ENCODE measurements around the gene ERI3. TPM values are rescaled to one million over a fixed set of nuclear protein-coding genes. Genes with fewer than 3 reads are reported as not detected.
A peak's percentile ranks its signal among the peaks of the same experiment; 100 is the strongest.

The ERI3 gene
- total RNA-seq, 2 experiments from 2014 or later = 26.5 to 30.4 TPM

DNA sequence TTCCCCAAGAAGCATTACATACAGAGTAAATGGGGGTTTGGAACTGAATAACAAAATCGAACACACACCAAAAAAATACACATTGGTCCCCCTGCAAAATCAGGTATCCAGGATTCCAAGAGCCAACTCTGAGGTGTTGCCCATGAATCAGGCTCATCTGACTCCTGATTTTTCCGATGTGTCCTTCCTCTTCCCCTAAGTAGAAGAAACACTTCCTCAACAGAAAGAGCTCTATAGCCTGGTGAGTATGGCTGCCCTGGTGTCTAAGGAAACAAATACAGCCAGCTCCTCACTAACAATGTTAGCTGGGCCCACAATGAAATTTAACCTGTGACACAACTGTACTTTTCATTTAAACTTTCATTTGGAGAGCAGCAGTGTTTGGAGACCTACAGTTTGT is 33.6 kb downstream of the ERI3 start:
- Mint-ChIP-seq H3K4me3 (no peak overlapping the region), H3K4me1 (peaks cover 4% of the 10 kb centered on the region), H3K27ac (no peak overlapping the region), H3K36me3 (peaks cover 3% of the 10 kb centered on the region), H3K27me3 (no peaks in the 10 kb centered on the region), H3K9me3 (no peaks in the 10 kb centered on the region)
- POLR2A ChIA-PET = interaction anchor here (0.6 to 0.7 kb wide), 2 partner anchors 24 to 32 kb away, joined by 3 to 4 read pairs; no protein-coding TSS in a partner anchor
- ATAC-seq (ENCODE audit: low read depth) = no peak
- DNase-seq = no peak

DNA sequence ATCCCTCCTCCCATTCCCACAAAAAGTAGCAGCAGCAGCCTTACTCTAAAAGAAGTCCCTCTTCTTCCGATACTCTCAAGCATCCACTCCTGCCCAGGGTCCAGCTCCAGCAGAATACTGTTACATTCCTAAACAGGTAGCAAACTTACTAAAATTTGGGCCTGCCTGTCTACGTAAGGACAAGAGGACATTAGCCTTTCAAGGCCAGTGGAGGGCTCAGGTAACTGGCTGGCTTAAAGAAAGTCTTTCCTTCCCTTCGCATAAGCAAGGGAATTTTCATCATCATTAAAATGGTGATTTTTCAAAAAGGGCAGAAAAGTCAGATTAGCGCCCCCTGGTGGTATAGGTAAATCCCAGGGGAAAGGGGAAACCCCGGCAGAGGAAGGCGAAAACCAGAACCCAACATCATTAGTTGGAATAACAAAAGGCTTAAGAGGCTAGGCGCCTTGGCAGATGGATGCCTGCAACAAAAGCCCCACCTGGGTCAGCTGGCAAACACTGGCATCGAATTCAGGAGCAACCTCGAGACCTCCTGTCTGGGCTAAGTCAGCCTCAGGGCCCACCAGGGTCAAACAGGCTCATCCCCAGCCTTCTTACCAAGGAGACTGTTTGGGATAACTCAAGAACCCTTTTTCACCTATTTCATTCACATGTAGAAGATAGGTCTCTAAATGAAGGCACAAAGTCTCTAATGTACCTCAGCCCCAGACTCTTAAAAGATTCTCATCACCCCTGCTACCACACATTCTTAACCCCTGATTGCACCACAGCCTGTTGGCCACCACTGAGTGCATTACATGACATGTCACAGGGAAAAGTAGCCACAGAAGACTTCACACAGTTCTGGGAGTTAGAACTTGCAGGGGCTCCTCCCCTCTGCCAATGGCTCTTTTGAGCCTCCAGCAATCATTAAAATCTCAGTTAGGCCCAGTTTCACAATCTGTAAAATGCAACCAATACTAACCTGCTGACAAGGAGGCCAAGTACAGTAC is 36.7 kb downstream of the ERI3 start:
- no peaks in the 10 kb centered on the region for H3K9me3 Mint-ChIP-seq
- no peak overlapping the region for H3K4me3 Mint-ChIP-seq
- H3K4me1 Mint-ChIP-seq = peaks cover 2% of the 10 kb centered on the region
- peaks cover 3% of the 10 kb centered on the region for H3K36me3 Mint-ChIP-seq
- POLR2A ChIA-PET = no interaction called here
- H3K27ac Mint-ChIP-seq = no peak overlapping the region
- ATAC-seq (ENCODE audit: low read depth) (no peak), DNase-seq (no peak)
- no peaks in the 10 kb centered on the region for H3K27me3 Mint-ChIP-seq

DNA sequence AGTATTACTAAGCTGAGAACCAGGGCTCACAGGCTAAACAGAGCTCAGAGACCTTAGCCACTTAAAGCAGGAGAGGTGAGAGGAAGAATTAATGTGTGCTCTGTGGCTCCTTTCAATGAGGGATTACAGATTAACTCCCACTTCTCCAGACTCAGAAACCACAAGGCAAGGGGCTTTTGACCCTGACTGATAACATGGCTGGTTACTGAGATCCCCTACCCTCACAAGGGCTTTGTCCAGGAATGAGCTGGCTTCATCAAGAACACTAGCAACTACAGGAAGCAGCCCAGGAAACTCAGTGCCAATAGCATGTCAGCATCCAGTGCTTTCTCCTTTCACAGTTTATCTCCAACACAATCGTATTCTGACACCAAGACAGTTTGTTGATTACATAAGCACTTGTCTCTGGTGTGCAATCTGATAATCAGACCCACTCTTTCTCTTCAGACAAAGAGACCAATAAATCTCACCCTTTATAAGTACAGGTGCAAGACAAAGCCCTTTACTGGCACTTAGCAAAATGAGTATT is 38.8 kb downstream of the ERI3 start:
- POLR2A ChIA-PET = no interaction called here
- H3K4me3 Mint-ChIP-seq = no peak overlapping the region
- H3K4me1 Mint-ChIP-seq = peaks cover 7% of the 10 kb centered on the region
- DNase-seq = no peak
- H3K9me3 Mint-ChIP-seq = no peaks in the 10 kb centered on the region
- no peaks in the 10 kb centered on the region for H3K27me3 Mint-ChIP-seq
- no peak for ATAC-seq (ENCODE audit: low read depth)
- peaks cover 3% of the 10 kb centered on the region for H3K36me3 Mint-ChIP-seq
- H3K27ac Mint-ChIP-seq = no peak overlapping the region

DNA sequence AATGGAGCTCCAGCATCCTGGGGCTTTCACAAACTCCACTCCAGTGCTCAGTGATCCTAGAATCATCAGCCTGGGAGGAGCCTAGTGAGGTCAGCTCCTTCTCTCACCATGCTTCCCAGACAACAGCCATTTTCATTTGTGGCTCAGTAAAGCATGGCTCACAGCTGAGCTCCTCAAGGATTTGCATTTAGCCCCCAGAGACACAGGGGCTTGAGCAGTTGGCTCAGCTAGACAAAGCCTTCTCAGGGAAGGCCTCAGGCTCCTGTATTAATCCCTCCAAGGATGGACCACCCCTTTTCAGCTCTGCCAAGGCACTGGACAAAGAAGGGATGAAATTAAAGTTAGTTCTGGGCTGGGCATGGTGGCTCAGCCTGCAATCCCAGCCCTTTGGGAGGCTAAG is 39.5 kb downstream of the ERI3 start:
- Mint-ChIP-seq H3K27ac (no peak overlapping the region), H3K36me3 (peaks cover 5% of the 10 kb centered on the region), H3K4me1 (peaks cover 12% of the 10 kb centered on the region), H3K9me3 (no peaks in the 10 kb centered on the region), H3K4me3 (no peak overlapping the region), H3K27me3 (no peaks in the 10 kb centered on the region)
- POLR2A ChIA-PET = no interaction called here
- ATAC-seq (ENCODE audit: low read depth) (no peak), DNase-seq (no peak)

DNA sequence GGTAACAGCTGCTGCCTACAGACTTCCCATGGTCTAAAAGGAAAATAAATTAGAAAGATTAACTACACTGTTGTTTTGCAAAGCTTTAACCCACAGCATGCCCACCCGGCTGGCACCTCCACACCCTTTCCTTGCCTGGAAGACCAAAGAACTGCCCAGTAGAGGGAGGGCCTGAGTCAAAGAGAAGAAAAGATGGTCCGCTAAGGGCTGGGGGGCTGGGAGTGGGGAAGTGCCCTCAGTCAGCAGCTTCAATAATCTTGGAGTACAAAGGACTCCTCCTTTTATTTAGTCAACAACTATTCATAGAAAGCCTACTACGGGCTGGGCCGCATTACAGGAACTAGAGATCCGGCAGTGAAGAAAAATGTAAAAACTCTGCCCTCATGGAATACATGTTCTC is 40.6 kb downstream of the ERI3 start:
- ATAC-seq (ENCODE audit: low read depth) = no peak
- H3K27me3 Mint-ChIP-seq = no peaks in the 10 kb centered on the region

DNA sequence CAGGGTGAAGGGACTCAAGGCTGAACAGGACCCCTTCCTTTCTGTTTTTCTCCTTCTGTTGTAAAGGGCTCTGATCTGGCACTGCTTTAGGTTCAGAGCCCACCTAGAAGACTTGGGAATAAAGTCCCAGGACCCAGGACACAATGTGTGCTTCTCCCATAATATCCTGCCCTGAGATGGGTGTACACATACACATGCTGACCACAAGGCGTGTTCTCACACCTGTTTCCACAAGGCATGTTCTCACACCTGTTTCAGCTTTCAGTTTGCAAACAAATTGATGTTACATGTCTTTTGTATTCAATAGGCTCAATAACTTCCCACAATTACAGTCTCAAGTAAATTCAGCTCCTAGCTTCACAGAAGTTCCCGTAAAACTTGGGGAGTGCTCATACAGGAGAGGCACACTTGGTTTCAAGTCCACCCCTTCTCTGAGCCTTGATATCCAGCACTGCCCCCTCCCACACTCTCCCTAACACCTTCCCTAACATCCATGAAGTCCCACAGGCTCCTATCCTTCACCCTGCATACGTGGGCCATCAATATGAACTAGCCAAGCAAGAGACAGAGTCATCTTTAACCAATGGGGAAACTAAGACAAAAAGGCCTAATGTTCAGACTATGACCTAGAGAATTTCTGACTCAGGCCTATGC is 41.7 kb downstream of the ERI3 start:
- ATAC-seq (ENCODE audit: low read depth) = no peak
- no peak for DNase-seq
- POLR2A ChIA-PET = no interaction called here
- Mint-ChIP-seq H3K4me3 (no peak overlapping the region), H3K9me3 (no peaks in the 10 kb centered on the region), H3K27ac (peak overlapping the region; percentile 19), H3K36me3 (peaks cover 11% of the 10 kb centered on the region), H3K4me1 (peaks cover 18% of the 10 kb centered on the region), H3K27me3 (no peaks in the 10 kb centered on the region)

More for the DNA sequence above, 40.6 kb downstream of the ERI3 start:
- DNase-seq = no peak
- H3K4me1 Mint-ChIP-seq = peaks cover 18% of the 10 kb centered on the region
- no peak overlapping the region for H3K4me3 Mint-ChIP-seq
- H3K36me3 Mint-ChIP-seq = peaks cover 9% of the 10 kb centered on the region
- POLR2A ChIA-PET = no interaction called here
- H3K27ac Mint-ChIP-seq = no peak overlapping the region
- no peaks in the 10 kb centered on the region for H3K9me3 Mint-ChIP-seq

DNA sequence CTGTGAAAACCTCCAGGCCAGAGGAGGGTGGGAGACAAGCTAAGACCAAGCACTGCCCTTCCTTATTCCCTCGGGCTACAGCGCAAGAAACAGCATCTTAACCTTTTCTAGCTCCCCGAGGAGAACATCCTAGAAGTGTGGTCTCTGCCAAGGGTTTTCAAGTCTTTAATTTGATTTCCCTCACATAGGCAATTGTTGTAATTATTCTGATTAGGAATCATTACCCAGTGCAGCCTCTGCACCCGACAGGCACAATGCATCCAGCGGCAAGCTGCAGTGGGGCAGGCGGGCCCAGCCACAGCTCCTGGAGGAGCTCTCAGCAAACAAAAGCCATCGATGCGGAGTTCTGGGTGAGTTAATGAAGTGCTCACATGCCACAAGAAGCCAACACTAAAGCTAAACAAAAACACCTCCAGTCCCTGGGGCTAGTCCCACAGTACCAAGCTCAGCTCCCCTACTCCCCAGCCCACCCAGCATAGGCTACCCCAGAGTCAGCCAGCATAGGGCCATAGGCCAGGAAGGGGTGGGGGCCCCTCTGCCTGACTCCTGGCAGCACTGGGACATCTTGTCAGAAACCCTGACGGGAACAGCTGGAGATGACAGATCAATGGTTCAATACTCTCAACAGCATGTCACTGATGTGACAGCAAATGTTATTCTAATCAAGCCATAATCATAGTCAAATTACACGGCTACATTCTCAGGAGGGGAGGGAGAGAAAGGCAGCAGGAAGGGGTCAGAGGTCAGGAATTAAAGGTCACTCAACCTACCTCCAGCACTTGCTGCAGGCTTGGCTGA is 42.5 kb downstream of the ERI3 start:
- Mint-ChIP-seq H3K9me3 (no peaks in the 10 kb centered on the region), H3K4me1 (peaks cover 15% of the 10 kb centered on the region), H3K27ac (no peak overlapping the region), H3K4me3 (no peak overlapping the region), H3K27me3 (no peaks in the 10 kb centered on the region), H3K36me3 (peaks cover 17% of the 10 kb centered on the region)
- POLR2A ChIA-PET = no interaction called here
- DNase-seq = no peak
- no peak for ATAC-seq (ENCODE audit: low read depth)

DNA sequence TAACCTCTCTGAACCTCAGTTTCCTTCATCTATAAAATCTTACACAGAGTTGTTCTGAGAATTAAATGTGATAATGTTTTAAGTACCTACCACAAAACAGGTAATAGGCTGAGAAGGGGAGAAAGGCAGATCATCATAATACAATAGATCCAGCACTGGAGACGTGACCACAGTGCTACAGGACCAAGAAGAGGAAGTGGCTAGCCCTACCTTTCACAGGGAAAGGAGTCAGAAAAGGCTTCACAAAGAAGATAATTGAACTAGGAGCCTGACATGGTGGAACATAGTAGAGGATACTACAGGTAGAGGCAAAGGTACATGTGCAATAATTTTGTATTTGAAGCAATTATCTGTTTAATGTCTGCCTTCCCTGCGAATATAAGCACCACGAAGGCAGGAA is 45.1 kb downstream of the ERI3 start:
- H3K4me1 Mint-ChIP-seq = peaks cover 35% of the 10 kb centered on the region
- no peak overlapping the region for H3K27ac Mint-ChIP-seq
- no peaks in the 10 kb centered on the region for H3K9me3 Mint-ChIP-seq
- no peak for ATAC-seq (ENCODE audit: low read depth)
- H3K36me3 Mint-ChIP-seq = peaks cover 29% of the 10 kb centered on the region
- DNase-seq = no peak
- no peak overlapping the region for H3K4me3 Mint-ChIP-seq
- POLR2A ChIA-PET = no interaction called here
- H3K27me3 Mint-ChIP-seq = no peaks in the 10 kb centered on the region

DNA sequence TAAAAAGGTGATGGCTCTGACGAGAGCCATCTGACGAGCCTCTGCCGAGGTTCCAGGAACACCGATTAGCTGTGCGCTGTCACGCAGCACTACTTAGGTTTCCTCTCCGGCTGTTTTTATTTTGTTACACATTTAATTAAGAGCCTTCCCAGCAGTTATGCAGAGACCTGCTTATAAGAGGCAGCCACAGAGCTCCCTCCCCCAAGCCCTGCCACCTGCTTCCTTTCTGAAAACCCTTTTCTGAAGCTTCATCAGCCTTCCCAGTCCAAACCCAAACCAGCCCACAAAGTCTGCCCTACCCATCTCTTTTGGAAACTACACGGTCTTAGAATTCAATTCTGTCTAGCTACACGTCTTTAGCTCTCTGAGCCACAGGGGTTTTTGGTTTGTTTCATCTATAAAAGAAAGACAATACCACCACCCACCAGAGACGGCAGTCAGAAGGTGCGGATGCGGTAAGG is 49.1 kb downstream of the ERI3 start:
- H3K4me1 Mint-ChIP-seq = peaks cover 44% of the 10 kb centered on the region
- DNase-seq (peak; percentile 47), ATAC-seq (ENCODE audit: low read depth) (peak; percentile 91)
- H3K27ac Mint-ChIP-seq = peak overlapping the region; percentile 87
- peaks cover 43% of the 10 kb centered on the region for H3K36me3 Mint-ChIP-seq
- no peaks in the 10 kb centered on the region for H3K27me3 Mint-ChIP-seq
- peak overlapping the region; percentile 28 for H3K4me3 Mint-ChIP-seq
- POLR2A ChIA-PET = no interaction called here
- H3K9me3 Mint-ChIP-seq = no peaks in the 10 kb centered on the region

DNA sequence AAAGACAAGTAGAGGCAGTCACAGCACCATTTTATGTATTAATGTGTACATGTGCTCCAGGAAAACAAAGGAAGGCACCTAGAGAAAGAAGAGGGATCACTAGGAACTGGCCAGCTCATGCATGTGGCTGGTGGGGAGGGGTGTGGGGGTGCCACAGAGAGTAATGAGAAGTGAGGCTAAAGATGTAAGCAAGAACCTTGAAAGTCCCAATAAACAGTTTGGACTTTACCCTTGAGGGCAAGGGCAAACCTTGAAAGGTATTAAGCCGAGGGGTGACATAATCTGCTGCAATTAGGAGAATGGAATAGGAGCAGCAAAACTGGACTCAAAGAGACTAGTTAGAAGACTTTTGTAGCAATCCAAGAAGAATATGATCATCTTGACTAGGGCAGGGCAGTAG is 51.5 kb downstream of the ERI3 start:
- H3K4me1 Mint-ChIP-seq = peaks cover 33% of the 10 kb centered on the region
- no peak for DNase-seq
- peak overlapping the region; percentile 21 for H3K27ac Mint-ChIP-seq
- POLR2A ChIA-PET = no interaction called here
- no peak for ATAC-seq (ENCODE audit: low read depth)
- no peaks in the 10 kb centered on the region for H3K27me3 Mint-ChIP-seq
- H3K4me3 Mint-ChIP-seq = no peak overlapping the region
- no peaks in the 10 kb centered on the region for H3K9me3 Mint-ChIP-seq
- peaks cover 33% of the 10 kb centered on the region for H3K36me3 Mint-ChIP-seq

DNA sequence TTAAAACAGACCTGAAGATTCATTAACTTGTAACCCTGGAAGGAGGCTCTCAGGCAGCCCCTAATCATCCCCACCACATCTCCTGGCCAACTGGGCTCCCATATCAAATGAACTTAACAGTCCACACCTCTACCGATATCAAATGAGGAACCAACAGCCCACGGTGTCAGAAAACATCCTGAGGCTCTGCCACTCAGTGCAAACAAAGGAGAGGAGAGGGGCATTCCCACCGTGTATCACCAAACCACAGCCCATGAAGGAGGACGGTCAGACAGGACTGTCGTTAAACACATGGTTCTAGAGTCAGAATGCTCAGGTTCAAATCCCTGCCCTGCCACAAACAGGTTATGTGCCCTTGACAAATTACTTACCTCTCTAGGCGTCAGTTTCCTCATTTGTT is 52.5 kb downstream of the ERI3 start:
- POLR2A ChIA-PET = no interaction called here
- Mint-ChIP-seq H3K36me3 (peaks cover 25% of the 10 kb centered on the region), H3K27ac (no peak overlapping the region), H3K4me1 (peaks cover 33% of the 10 kb centered on the region), H3K27me3 (no peaks in the 10 kb centered on the region), H3K4me3 (no peak overlapping the region), H3K9me3 (no peaks in the 10 kb centered on the region)
- DNase-seq (no peak), ATAC-seq (ENCODE audit: low read depth) (no peak)

DNA sequence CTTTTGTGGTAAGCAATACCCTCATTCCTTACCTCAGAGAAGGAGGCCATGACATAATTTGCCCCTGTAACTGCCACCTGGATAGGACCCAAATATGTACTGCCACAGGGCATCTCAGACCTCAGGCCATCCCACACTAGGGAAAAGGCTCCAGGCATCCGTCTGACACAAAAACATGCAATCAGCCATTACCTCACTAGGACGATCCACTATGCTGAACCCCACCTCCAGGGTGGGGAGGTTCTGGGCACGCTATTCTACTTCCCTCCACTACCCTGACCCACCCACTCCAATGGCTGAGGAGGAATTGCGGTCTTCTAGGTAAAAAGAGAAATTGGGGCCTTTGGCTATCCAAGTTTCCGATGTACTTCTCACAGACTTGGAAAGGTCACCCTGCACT is 53.6 kb downstream of the ERI3 start:
- ATAC-seq (ENCODE audit: low read depth) (no peak), DNase-seq (no peak)
- H3K36me3 Mint-ChIP-seq = peaks cover 17% of the 10 kb centered on the region
- POLR2A ChIA-PET = no interaction called here
- H3K27me3 Mint-ChIP-seq = no peaks in the 10 kb centered on the region
- peaks cover 26% of the 10 kb centered on the region for H3K4me1 Mint-ChIP-seq
- no peaks in the 10 kb centered on the region for H3K9me3 Mint-ChIP-seq
- no peak overlapping the region for H3K4me3 Mint-ChIP-seq
- no peak overlapping the region for H3K27ac Mint-ChIP-seq

DNA sequence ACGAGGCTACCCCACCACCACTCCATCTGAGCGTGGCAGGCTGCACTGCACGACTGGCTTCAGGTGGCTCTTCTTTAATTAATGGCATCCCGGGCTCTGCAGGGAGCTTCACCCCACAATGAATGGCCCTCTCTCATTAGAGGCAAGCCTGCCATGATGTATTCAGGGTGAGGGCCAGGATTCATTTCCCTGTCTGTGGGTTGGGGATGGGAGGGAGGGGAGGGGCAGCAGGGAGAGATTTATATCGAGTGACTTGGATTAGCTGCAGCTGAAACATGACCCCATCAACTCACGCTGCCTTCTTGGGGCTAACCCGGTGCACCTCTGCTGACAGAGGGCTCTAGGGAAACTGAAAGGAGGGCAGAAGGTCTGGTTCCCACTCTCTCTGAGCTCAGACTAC is 54.2 kb downstream of the ERI3 start:
- Mint-ChIP-seq H3K9me3 (no peaks in the 10 kb centered on the region), H3K27me3 (no peaks in the 10 kb centered on the region), H3K4me3 (no peak overlapping the region), H3K4me1 (peaks cover 20% of the 10 kb centered on the region), H3K36me3 (peaks cover 15% of the 10 kb centered on the region), H3K27ac (no peak overlapping the region)
- DNase-seq = no peak
- POLR2A ChIA-PET = no interaction called here
- no peak for ATAC-seq (ENCODE audit: low read depth)
